Activated naive CD4-positive, alpha-beta T cell treated with anti-CD3 and anti-CD28 coated beads, Interleukin-2, amount 10 ng/mL, durations not matched to agents 7 days and 5 days (primary cell): ENCODE data around the gene GDPD5.

Experiments used
- CTCF ChIA-PET: fragments of 350-600 bp; sonication (Branson Sonifier 250); formaldehyde crosslinking; loops from one replicate; lab custom pipeline; 2021; ENCODE audit warnings: antibody characterized with exemption; lab: Charles Lee
- DNase-seq: peaks from one replicate; pipeline ENCODE4 v3.0.0-alpha.2; 2020
- H3K27ac Mint-ChIP-seq: one replicate; pipeline ENCODE4 v1.8.0; 2021; ENCODE audit warnings: mild to moderate bottlenecking, moderate library complexity, mixed read lengths
- H3K27me3 Mint-ChIP-seq: one replicate; pipeline ENCODE4 v1.8.0; 2021; ENCODE audit warnings: mild to moderate bottlenecking, mixed read lengths
- H3K36me3 Mint-ChIP-seq: one replicate; pipeline ENCODE4 v1.8.0; 2021; ENCODE audit warnings: mixed read lengths
- H3K4me1 Mint-ChIP-seq: one replicate; pipeline ENCODE4 v1.8.0; 2021; ENCODE audit warnings: mixed read lengths
- H3K4me3 Mint-ChIP-seq: one replicate; pipeline ENCODE4 v1.8.0; 2021; ENCODE audit warnings: mild to moderate bottlenecking, moderate library complexity, mixed read lengths
- H3K9me3 Mint-ChIP-seq: one replicate; pipeline ENCODE4 v1.8.0; 2021; ENCODE audit warnings: mixed read lengths

Gene GDPD5

GRCh38 chr11:75479597-75480145 is 46.1 kb downstream of the GDPD5 start:
- DNase-seq, result no peak
- Mint-ChIP-seq H3K4me3 (no peak overlapping the region), H3K4me1 (peaks cover 18% of the 10 kb centered on the region), H3K27ac (no peak overlapping the region), H3K27me3 (peaks cover 3% of the 10 kb centered on the region), H3K36me3 (peaks cover 2% of the 10 kb centered on the region), H3K9me3 (no peaks in the 10 kb centered on the region)
- CTCF ChIA-PET, result no interaction called here

- H3K4me1 Mint-ChIP-seq, result peaks cover 22% of the 10 kb centered on the region
- no peak overlapping the region for H3K27ac Mint-ChIP-seq
- peaks cover 3% of the 10 kb centered on the region for H3K27me3 Mint-ChIP-seq
- no peak overlapping the region for H3K4me3 Mint-ChIP-seq
- peaks cover 2% of the 10 kb centered on the region for H3K36me3 Mint-ChIP-seq
- no peak for DNase-seq
- no peaks in the 10 kb centered on the region for H3K9me3 Mint-ChIP-seq
- CTCF ChIA-PET, result interaction anchor here (3.6 kb wide), 1 partner anchor 53 kb away, joined by 13 read pairs; no protein-coding TSS in a partner anchor
Measured at GRCh38 chr11:75478783-75479596, 46.8 kb downstream of the GDPD5 start.

- Mint-ChIP-seq H3K4me1 (peaks cover 22% of the 10 kb centered on the region), H3K9me3 (no peaks in the 10 kb centered on the region), H3K27ac (no peak overlapping the region), H3K36me3 (peaks cover 2% of the 10 kb centered on the region), H3K4me3 (no peak overlapping the region), H3K27me3 (peaks cover 3% of the 10 kb centered on the region)
- no peak for DNase-seq
- CTCF ChIA-PET, result interaction anchor here (0.8 to 3.6 kb wide), 2 partner anchors 52 to 54 kb away, joined by 3 to 13 read pairs; no protein-coding TSS in a partner anchor
Measured at GRCh38 chr11:75477614-75477935, 48.2 kb downstream of the GDPD5 start.

GRCh38 chr11:75476739-75477613 is 48.8 kb downstream of the GDPD5 start:
- no peaks in the 10 kb centered on the region for H3K27me3 Mint-ChIP-seq
- H3K27ac Mint-ChIP-seq, result peak overlapping the region; percentile 82
- H3K36me3 Mint-ChIP-seq, result peaks cover 2% of the 10 kb centered on the region
- CTCF ChIA-PET, result interaction anchor here (0.8 to 3.6 kb wide), 3 partner anchors 32 to 55 kb away, joined by 3 to 13 read pairs (median 4); no protein-coding TSS in a partner anchor
- no peak for DNase-seq
- no peaks in the 10 kb centered on the region for H3K9me3 Mint-ChIP-seq
- no peak overlapping the region for H3K4me3 Mint-ChIP-seq
- H3K4me1 Mint-ChIP-seq, result peaks cover 22% of the 10 kb centered on the region

- Mint-ChIP-seq H3K27me3 (peaks cover 1% of the 10 kb centered on the region), H3K9me3 (no peaks in the 10 kb centered on the region), H3K36me3 (peaks cover 2% of the 10 kb centered on the region), H3K4me3 (no peak overlapping the region), H3K27ac (peak overlapping the region; percentile 82), H3K4me1 (peaks cover 22% of the 10 kb centered on the region)
- DNase-seq, result no peak
- CTCF ChIA-PET, result interaction anchor here (0.9 to 3.6 kb wide), 4 partner anchors 14 to 56 kb away, joined by 3 to 13 read pairs (median 4); no protein-coding TSS in a partner anchor
Measured at GRCh38 chr11:75475767-75476650, 49.7 kb downstream of the GDPD5 start.

DNA sequence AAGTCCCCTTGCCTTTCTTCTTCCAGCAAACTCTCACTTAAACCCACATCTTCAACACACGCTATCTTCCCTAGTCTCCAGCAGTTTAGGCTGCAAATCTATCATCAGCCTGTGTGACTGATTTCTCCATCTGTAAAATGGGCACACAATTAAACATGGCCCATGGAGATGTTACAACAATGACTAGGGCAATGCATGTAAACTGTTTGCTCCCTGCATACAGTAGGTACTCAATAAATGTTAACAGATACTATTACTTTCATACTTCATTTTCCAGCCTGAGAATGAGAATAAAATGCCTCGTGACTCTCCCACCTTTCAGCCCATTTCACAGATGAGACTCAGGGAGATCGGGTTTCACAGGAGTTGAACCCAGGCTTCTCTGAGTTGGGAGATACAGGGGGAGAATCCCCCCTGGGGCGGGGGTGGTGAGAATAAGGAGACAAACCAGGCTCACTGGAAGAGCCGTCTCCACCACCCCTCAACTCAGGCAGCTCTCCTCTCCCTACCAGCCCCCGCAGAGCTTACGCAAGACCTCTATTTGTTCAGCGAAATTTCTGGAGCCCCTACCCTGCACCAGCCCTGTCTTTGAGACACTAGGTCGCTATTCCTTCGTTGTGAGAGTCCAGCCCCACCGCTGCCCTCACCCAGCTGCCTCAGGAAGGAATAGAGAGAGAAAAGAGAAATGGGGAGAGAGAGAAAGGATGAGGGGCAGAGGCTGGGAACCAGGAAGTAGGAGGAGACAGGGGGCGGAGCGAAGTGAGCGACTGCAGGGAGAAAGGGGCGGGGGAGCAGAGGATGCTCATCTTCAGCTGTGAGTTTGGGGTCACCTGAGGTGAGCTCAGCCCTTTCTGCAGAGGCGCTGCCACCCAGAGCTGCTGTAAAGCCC is 50.6 kb downstream of the GDPD5 start:
- Mint-ChIP-seq H3K36me3 (peaks cover 2% of the 10 kb centered on the region), H3K27me3 (peaks cover 5% of the 10 kb centered on the region), H3K4me1 (peaks cover 22% of the 10 kb centered on the region), H3K27ac (peak overlapping the region; percentile 82), H3K9me3 (no peaks in the 10 kb centered on the region), H3K4me3 (no peak overlapping the region)
- DNase-seq, result peak; percentile 90
- CTCF ChIA-PET, result interaction anchor here (0.9 to 1.6 kb wide), 3 partner anchors 15 to 30 kb away, joined by 3 to 4 read pairs (median 3); no protein-coding TSS in a partner anchor

GRCh38 chr11:75474240-75474639 is 51.5 kb downstream of the GDPD5 start:
- Mint-ChIP-seq H3K27ac (no peak overlapping the region), H3K4me1 (peaks cover 22% of the 10 kb centered on the region), H3K27me3 (peaks cover 5% of the 10 kb centered on the region), H3K36me3 (peaks cover 2% of the 10 kb centered on the region), H3K4me3 (no peak overlapping the region), H3K9me3 (no peaks in the 10 kb centered on the region)
- CTCF ChIA-PET, result no interaction called here
- no peak for DNase-seq

GRCh38 chr11:75473684-75474083 is 52.1 kb downstream of the GDPD5 start:
- Mint-ChIP-seq H3K4me1 (peaks cover 22% of the 10 kb centered on the region), H3K36me3 (peaks cover 2% of the 10 kb centered on the region), H3K4me3 (no peak overlapping the region), H3K27me3 (peaks cover 8% of the 10 kb centered on the region), H3K9me3 (no peaks in the 10 kb centered on the region), H3K27ac (no peak overlapping the region)
- DNase-seq, result no peak
- CTCF ChIA-PET, result no interaction called here

DNA sequence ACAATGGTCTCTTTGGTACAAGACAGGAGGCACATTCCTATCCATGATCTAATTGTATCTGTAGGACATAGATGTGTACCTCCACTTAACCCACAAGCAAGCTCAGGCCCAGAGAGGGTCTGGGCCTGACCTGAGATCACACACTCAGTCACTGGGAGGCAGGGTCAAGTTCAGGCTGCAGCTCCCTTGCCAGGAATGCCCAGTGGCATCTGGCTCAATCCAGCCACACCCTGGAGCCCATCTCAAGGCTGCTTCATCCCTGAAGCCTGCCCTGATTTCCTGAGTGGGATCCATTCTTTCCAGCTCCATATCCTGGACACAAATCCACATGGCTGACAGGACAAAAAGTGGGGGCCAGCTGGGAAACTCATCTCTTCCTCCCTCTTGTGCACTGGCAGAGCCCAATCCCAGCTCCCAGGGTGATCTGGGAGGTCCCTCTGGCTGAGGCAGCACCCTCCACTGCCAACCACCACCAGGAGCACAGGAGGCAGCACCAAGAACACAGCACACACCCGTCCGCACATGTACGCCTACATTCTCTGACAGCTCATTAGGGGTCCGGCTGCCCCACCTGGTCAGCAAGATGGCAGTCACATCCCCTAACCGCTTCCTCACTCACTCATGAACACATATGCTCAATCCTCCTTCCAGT is 53.5 kb downstream of the GDPD5 start:
- Mint-ChIP-seq H3K27me3 (peaks cover 12% of the 10 kb centered on the region), H3K4me1 (peaks cover 21% of the 10 kb centered on the region), H3K27ac (no peak overlapping the region), H3K36me3 (peaks cover 2% of the 10 kb centered on the region), H3K4me3 (no peak overlapping the region), H3K9me3 (no peaks in the 10 kb centered on the region)
- CTCF ChIA-PET, result interaction anchor here (0.8 to 1.1 kb wide), 2 partner anchors 21 to 331 kb away, joined by 3 to 4 read pairs; no protein-coding TSS in a partner anchor
- no peak for DNase-seq

- DNase-seq, result no peak
- Mint-ChIP-seq H3K27me3 (peaks cover 12% of the 10 kb centered on the region), H3K4me3 (no peak overlapping the region), H3K4me1 (peaks cover 19% of the 10 kb centered on the region), H3K9me3 (no peaks in the 10 kb centered on the region), H3K27ac (no peak overlapping the region), H3K36me3 (peaks cover 2% of the 10 kb centered on the region)
- CTCF ChIA-PET, result interaction anchor here (0.8 to 1.0 kb wide), 2 partner anchors 13 to 332 kb away, joined by 3 read pairs; no protein-coding TSS in a partner anchor
Measured at GRCh38 chr11:75471176-75471973, 54.4 kb downstream of the GDPD5 start.

GRCh38 chr11:75470476-75471080 is 55.2 kb downstream of the GDPD5 start:
- CTCF ChIA-PET, result interaction anchor here (1.0 kb wide), 1 partner anchor 14 kb away, joined by 3 read pairs; no protein-coding TSS in a partner anchor
- H3K9me3 Mint-ChIP-seq, result no peaks in the 10 kb centered on the region
- peaks cover 12% of the 10 kb centered on the region for H3K4me1 Mint-ChIP-seq
- peaks cover 12% of the 10 kb centered on the region for H3K27me3 Mint-ChIP-seq
- peaks cover 2% of the 10 kb centered on the region for H3K36me3 Mint-ChIP-seq
- DNase-seq, result no peak
- no peak overlapping the region for H3K4me3 Mint-ChIP-seq
- H3K27ac Mint-ChIP-seq, result no peak overlapping the region
